Ishikawa (cell line): Measurements from ENCODE around the gene SRL.

ENCODE experiments used
- CEBPB ChIP-seq: IDR thresholded peaks from 2 replicates; pipeline ENCODE4 v1.6.1; 2012
- CREB1 ChIP-seq: IDR thresholded peaks from 2 replicates; pipeline ENCODE4 v1.6.1; 2012; ENCODE audit warnings: low read depth
- EGR1 ChIP-seq: IDR thresholded peaks from 2 replicates; pipeline ENCODE4 v1.6.1; 2012
- EP300 ChIP-seq: IDR thresholded peaks from 2 replicates; pipeline ENCODE4 v1.6.1; 2012; ENCODE audit warnings: borderline replicate concordance
- FOXM1 ChIP-seq: IDR thresholded peaks from 2 replicates; pipeline ENCODE4 v1.6.1; 2012; ENCODE audit warnings: low read depth, borderline replicate concordance
- NFIC ChIP-seq: IDR thresholded peaks from 2 replicates; pipeline ENCODE4 v1.6.1; 2012
- RAD21 ChIP-seq: IDR thresholded peaks from 2 replicates; pipeline ENCODE4 v1.6.1; 2012; ENCODE audit warnings: low read depth
- TAF1 ChIP-seq: IDR thresholded peaks from 2 replicates; pipeline ENCODE4 v1.6.1; 2012; ENCODE audit warnings: low read depth, mild to moderate bottlenecking
- TCF12 ChIP-seq: IDR thresholded peaks from 2 replicates; pipeline ENCODE4 v1.6.1; 2012; ENCODE audit warnings: low read depth
- TEAD4 ChIP-seq: IDR thresholded peaks from 2 replicates; pipeline ENCODE4 v1.6.1; 2012
- YY1 ChIP-seq: IDR thresholded peaks from 2 replicates; pipeline ENCODE4 v1.6.1; 2012; ENCODE audit warnings: low read depth
- ZBTB7A ChIP-seq: IDR thresholded peaks from 2 replicates; pipeline ENCODE4 v1.6.1; 2012; ENCODE audit warnings: low read depth
- TF ChIP-seq, protein P1 (sequence below): IDR thresholded peaks from 2 replicates; pipeline ENCODE4 v1.6.1; 2012; ENCODE audit warnings: low read depth, mild to moderate bottlenecking
- TF ChIP-seq, protein P2 (sequence below): IDR thresholded peaks from 2 replicates; pipeline ENCODE4 v1.6.1; 2012
- TF ChIP-seq, protein P3 (sequence below): IDR thresholded peaks from 2 replicates; pipeline ENCODE4 v1.6.1; 2012

Gene SRL

DNA sequence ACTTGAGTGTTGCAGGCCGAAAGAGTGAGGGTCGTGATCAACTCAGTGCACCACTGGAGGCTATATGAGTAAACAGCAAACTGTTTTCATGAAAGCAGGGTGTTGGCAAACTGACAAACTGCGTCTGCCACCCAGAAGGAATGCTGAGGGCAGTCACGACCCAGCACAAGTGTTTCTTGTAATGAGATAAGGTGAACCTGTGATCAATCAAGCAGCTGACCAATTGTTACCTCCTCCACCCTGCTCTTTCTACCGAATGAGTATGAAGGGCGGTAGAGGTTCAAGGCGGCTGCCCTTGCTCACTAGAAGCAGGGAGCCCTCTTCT is 5.5 kb upstream of the SRL start:
- TF ChIP-seq TCF12 = no peak
- TF ChIP-seq, protein P1, sequence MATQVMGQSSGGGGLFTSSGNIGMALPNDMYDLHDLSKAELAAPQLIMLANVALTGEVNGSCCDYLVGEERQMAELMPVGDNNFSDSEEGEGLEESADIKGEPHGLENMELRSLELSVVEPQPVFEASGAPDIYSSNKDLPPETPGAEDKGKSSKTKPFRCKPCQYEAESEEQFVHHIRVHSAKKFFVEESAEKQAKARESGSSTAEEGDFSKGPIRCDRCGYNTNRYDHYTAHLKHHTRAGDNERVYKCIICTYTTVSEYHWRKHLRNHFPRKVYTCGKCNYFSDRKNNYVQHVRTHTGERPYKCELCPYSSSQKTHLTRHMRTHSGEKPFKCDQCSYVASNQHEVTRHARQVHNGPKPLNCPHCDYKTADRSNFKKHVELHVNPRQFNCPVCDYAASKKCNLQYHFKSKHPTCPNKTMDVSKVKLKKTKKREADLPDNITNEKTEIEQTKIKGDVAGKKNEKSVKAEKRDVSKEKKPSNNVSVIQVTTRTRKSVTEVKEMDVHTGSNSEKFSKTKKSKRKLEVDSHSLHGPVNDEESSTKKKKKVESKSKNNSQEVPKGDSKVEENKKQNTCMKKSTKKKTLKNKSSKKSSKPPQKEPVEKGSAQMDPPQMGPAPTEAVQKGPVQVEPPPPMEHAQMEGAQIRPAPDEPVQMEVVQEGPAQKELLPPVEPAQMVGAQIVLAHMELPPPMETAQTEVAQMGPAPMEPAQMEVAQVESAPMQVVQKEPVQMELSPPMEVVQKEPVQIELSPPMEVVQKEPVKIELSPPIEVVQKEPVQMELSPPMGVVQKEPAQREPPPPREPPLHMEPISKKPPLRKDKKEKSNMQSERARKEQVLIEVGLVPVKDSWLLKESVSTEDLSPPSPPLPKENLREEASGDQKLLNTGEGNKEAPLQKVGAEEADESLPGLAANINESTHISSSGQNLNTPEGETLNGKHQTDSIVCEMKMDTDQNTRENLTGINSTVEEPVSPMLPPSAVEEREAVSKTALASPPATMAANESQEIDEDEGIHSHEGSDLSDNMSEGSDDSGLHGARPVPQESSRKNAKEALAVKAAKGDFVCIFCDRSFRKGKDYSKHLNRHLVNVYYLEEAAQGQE = no peak

DNA sequence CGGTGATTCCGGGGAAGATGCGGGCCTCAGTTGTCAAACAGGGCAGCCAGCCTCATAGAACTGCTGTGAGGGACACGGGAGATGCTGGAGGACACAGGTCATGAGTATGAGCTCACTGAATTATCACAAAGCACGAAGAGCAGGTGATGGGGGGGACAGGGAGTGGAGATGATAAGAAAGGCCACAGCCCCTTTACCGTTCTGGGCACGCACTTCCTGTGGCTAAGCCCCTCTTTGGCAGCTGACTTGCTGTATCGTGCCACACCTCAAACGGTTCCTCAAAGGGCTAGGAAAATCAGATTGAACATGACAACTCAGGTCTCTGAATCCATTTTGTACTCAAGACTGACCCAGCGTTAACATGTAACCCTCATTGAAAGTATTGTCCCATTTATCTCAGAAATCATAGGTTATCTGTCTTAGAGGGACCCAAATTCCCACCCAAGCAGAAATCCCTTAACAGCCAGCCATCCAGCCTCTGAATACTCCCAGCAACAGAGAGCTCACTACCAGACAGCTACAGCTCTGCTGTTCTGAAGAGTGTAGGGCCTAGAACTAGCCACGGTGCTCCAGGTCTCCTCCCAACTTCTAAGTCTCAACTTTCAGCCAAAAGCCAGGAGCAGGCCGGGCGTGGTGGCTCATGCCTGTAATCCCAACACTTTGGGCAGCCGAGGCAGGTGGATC is 5.0 kb upstream of the SRL start:
- no peak for TF ChIP-seq RAD21
- no peak for TF ChIP-seq CREB1
- TF ChIP-seq CEBPB = no peak
- TF ChIP-seq YY1 = no peak
- no peak for TF ChIP-seq TEAD4
- no peak for TF ChIP-seq TCF12

DNA sequence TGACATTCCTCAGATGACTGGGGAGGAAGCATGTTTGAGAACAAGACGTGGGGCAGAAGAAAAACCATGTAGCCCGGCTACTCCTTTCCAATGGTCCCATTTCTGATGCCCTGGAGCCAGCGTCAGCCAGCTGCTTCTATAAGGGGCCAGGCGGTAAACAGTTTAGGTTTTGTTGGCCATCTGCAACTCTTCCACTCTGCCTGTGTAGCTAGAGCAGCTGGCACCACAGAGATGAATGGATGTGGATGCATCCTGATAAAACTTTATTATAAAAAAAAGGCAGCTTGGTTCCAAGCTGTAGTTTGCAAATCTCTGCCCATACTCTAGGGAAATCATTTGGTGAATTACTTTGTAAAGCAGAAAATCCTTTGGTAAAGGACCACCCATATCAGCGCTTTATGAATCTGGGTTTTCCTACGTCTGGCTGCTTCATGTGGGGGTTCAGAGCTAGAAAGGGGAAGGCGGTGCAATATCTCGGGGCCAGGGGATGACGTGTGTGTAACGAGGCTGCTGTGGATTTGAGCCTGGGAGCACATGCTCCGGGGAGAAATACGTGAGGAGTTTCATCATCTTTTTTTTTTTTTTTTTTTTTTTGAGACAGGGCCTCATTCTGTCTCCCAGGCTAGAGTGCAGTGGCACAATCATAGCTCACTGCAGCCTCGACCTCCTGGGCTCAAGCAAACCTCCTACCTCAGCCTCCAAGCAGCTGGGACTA is 3.4 kb upstream of the SRL start:
- TF ChIP-seq CREB1 (no peak), TCF12 (no peak), RAD21 (no peak)
- TF ChIP-seq, protein P1 = no peak
- TF ChIP-seq, protein P2, sequence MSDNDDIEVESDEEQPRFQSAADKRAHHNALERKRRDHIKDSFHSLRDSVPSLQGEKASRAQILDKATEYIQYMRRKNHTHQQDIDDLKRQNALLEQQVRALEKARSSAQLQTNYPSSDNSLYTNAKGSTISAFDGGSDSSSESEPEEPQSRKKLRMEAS = no peak

DNA sequence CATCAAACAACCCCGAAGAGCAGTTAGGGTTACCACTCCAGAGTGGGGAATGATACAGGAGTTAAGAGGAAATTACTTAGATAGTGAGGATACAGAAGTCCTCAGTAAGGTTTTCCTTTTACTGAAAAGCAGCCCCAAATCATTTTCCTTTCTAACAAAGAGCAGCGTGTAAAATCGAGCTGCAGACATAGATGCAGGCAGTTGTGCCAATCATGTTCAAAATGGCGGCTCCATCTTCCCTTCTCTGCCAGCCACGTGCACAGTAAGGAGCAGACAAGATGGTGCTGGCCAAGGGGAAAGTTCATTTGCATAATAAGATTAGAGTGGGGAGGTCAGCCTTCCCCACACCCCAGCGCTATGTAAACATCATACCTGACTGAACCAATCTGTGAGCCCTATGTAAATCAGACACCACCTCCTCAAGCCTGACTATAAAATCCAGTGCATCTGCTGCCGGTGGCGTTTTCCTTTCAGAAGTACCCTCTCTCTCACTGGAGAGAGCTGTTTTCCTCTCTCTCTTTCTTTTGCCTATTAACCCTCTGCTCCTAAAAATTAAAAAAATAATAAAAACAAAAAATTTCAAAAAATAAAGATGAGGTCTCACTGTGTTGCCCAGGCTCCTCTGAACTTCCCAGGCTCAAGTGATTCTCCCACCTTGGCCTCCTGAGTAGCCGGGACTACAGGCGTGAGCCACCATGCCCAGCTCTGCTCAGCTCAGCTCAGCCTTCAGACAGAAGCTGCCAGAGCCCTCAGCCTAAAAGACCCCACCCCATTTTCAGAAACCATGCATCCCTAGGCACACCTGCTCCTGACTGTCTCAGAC is 2.6 kb upstream of the SRL start:
- no peak for TF ChIP-seq EGR1
- TF ChIP-seq TEAD4 = peak; percentile 68
- TF ChIP-seq, protein P1 = no peak
- TF ChIP-seq, protein P3, sequence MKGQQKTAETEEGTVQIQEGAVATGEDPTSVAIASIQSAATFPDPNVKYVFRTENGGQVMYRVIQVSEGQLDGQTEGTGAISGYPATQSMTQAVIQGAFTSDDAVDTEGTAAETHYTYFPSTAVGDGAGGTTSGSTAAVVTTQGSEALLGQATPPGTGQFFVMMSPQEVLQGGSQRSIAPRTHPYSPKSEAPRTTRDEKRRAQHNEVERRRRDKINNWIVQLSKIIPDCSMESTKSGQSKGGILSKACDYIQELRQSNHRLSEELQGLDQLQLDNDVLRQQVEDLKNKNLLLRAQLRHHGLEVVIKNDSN = peak; percentile 79
- peak; percentile 95 for TF ChIP-seq YY1
- TF ChIP-seq TAF1 = peak; percentile 48; the same call in 1 of the 2 replicates
- no peak for TF ChIP-seq NFIC
- TF ChIP-seq, protein P2 = peak; percentile 99

DNA sequence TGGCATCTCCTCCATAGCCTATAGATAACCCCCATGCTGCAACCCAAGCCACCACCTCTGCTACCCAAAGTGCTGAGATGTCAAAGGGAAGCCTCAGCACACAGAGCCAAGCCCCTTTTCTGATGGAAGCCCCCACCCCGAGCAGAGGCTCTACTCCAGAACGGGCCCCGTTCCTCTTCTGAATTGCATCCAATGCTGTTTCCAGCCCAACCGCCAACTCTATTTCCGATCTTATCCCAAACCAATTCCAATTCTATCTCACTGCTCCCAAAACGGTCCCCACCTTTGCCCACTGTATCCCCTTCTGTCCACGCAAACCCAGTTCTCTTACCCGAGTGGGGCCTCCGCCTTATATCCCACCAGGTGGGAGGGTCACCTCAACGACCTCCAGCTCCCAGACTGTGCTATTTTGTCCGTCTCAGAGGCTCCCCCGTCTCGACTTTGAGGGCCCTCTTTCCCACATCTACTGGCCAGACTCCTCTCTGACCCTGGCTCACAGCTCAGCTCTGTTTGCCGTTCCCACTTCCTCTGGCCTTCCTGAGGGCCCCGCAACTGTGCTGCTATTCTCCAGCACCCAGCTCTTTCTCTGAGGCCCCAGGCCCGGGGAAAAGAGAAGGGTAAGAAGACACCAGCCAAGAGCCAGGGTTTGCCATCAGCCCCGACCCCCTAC is 487 bp downstream of the SRL start:
- TF ChIP-seq, protein P2 = no peak
- TF ChIP-seq EP300 = no peak
- TF ChIP-seq CEBPB = no peak
- no peak for TF ChIP-seq CREB1
- TF ChIP-seq RAD21 = no peak
- TF ChIP-seq TAF1 = no peak
- TF ChIP-seq, protein P1 = no peak
- no peak for TF ChIP-seq EGR1
- TF ChIP-seq, protein P3 = no peak
- TF ChIP-seq TEAD4 = no peak
- TF ChIP-seq ZBTB7A = no peak
- TF ChIP-seq NFIC = no peak
- no peak for TF ChIP-seq FOXM1
